HG03280 (cell line): Measurements from ENCODE around the gene ITLN2.
"Not testable (repeated sequence)": the region's sequence is repeated elsewhere in the genome, so short reads cannot be mapped to it uniquely, and the experiment has no call there.

Source experiments
- ATAC-seq: cut with Tn5 transposase; IDR thresholded peaks from one replicate; pipeline ENCODE4 v1.9.1; 2021; ENCODE audit warnings: mild to moderate bottlenecking, moderate library complexity; ENCODE audit not compliant: unreplicated experiment

Gene ITLN2

GRCh38 chr1:160956966-160957365 lies 2.4 kb upstream of the ITLN2 start:
- no peak for ATAC-seq

GRCh38 chr1:160953030-160953429 lies 1.6 kb downstream of the ITLN2 start:
- no peak for ATAC-seq

GRCh38 chr1:160952129-160952510 lies 2.5 kb downstream of the ITLN2 start:
- no peak for ATAC-seq

GRCh38 chr1:160951443-160952128 lies 3.0 kb downstream of the ITLN2 start:
- no peak for ATAC-seq

- no peak for ATAC-seq
Observed at GRCh38 chr1:160950657-160951056, 4.0 kb downstream of the ITLN2 start.

GRCh38 chr1:160949881-160950280 lies 4.7 kb downstream of the ITLN2 start:
- ATAC-seq = no peak

GRCh38 chr1:160949216-160949880 lies 5.3 kb downstream of the ITLN2 start:
- ATAC-seq = not testable (repeated sequence)

- not testable (repeated sequence) for ATAC-seq
Observed at GRCh38 chr1:160947174-160947759, 7.3 kb downstream of the ITLN2 start.

GRCh38 chr1:160945881-160946280 lies 8.7 kb downstream of the ITLN2 start:
- not testable (repeated sequence) for ATAC-seq

- ATAC-seq = no peak
Observed at GRCh38 chr1:160945079-160945478, 9.5 kb downstream of the ITLN2 start.

- no peak for ATAC-seq
Observed at GRCh38 chr1:160942926-160943325, 11.7 kb downstream of the ITLN2 start.

GRCh38 chr1:160936666-160937065 lies 17.9 kb downstream of the ITLN2 start:
- not testable (repeated sequence) for ATAC-seq

- ATAC-seq = no peak
Observed at GRCh38 chr1:160935527-160936258, 18.9 kb downstream of the ITLN2 start.

- ATAC-seq = not testable (repeated sequence)
Observed at GRCh38 chr1:160933305-160933704, 21.3 kb downstream of the ITLN2 start.

GRCh38 chr1:160925652-160926244 lies 28.9 kb downstream of the ITLN2 start:
- ATAC-seq = no peak

GRCh38 chr1:160924791-160925651 lies 29.6 kb downstream of the ITLN2 start:
- ATAC-seq = no peak

GRCh38 chr1:160916666-160917065 lies 37.9 kb downstream of the ITLN2 start:
- no peak for ATAC-seq

GRCh38 chr1:160913229-160913628 lies 41.4 kb downstream of the ITLN2 start:
- ATAC-seq = not testable (repeated sequence)

- ATAC-seq = no peak
Observed at GRCh38 chr1:160911925-160912324, 42.7 kb downstream of the ITLN2 start.

- ATAC-seq = no peak
Observed at GRCh38 chr1:160911441-160911840, 43.2 kb downstream of the ITLN2 start.
